Lower lobe of right lung (tissue), 2 donors: ENCODE data around the gene IGLON5. TPM values are rescaled to one million over a fixed set of nuclear protein-coding genes. Genes with fewer than 3 reads are reported as not detected.

Experiments used
- ATAC-seq, 2 donors: fragments of 200-7000 bp; cut with Tn5 transposase; one replicate each; pipeline ENCODE4 v1.9.1; 2020 to 2022; ENCODE audit warnings: mild to moderate bottlenecking in 2 of 2, moderate library complexity in 2 of 2
- DNase-seq: peaks from one replicate; pipeline ENCODE4 v3.0.0-alpha.2; 2020
- H3K27ac ChIP-seq: fragments of 200-600 bp; one replicate; pipeline ENCODE4 v1.8.0; 2022
- H3K27me3 ChIP-seq: fragments of 200-600 bp; one replicate; pipeline ENCODE4 v1.8.0; 2022; ENCODE audit warnings: low read depth
- H3K36me3 ChIP-seq: fragments of 200-600 bp; one replicate; pipeline ENCODE4 v1.8.0; 2022; ENCODE audit warnings: mild to moderate bottlenecking
- H3K4me1 ChIP-seq: fragments of 200-600 bp; one replicate; pipeline ENCODE4 v1.8.0; 2022
- H3K4me3 ChIP-seq: fragments of 200-600 bp; one replicate; pipeline ENCODE4 v1.8.0; 2022; ENCODE audit warnings: mild to moderate bottlenecking
- H3K9me3 ChIP-seq: fragments of 200-600 bp; one replicate; pipeline ENCODE4 v1.8.0; 2022
- intact Hi-C: fragments of 100-400 bp; cut with DNase I; formaldehyde crosslinking; loops from one replicate; pipeline ENCODE4 v1.11.0; 2022
- total RNA-seq: library from RNA; stranded (reverse); fragmentation: NEBNext Ultra II Directional; extraction: Animal tissue kit (Norgen Biotek cat#: 25700); gene quantifications from one replicate; pipeline ENCODE4 v1.2.1, GENCODE V29; 2021
- TF ChIP-seq, protein P1 (sequence below): fragments of 200-600 bp; IDR thresholded peaks from one replicate; pipeline ENCODE4 v1.8.0; 2022; ENCODE audit warnings: antibody characterized with exemption, mild to moderate bottlenecking
- donor health status: DM: no; HTN: yes; CAD: no; lungs with severe emphysema.

Gene IGLON5
- total RNA-seq, 1 donor from 2014 or later, result not detected

DNA sequence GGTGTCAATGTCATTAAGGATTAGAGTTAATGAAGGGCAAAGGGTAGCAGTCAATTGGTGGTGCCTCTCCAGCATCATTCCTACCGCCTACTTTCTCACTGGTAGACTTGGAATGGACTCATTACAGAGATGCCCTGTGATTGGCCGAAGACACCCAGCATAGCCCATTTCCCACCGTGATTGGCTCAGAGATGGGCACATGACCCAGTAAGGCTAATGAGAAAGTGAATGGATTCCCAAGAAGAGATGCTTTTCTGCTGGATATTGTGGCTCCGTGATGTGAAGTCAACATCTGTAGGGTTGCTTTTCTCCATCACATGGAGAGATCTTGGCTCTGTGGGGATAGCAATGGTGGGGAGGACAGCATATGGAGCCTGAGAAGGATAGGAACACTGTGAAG, 18.9 kb downstream of the IGLON5 start:
- Histone ChIP-seq H3K9me3 (no peaks in the 10 kb centered on the region), H3K4me3 (no peak overlapping the region), H3K36me3 (no peaks in the 10 kb centered on the region), H3K27ac (no peak overlapping the region), H3K4me1 (peaks cover 13% of the 10 kb centered on the region), H3K27me3 (peaks cover 38% of the 10 kb centered on the region)
- intact Hi-C loops, result no loop called here
- ATAC-seq (no peak), DNase-seq (no peak)
- TF ChIP-seq, protein P1, sequence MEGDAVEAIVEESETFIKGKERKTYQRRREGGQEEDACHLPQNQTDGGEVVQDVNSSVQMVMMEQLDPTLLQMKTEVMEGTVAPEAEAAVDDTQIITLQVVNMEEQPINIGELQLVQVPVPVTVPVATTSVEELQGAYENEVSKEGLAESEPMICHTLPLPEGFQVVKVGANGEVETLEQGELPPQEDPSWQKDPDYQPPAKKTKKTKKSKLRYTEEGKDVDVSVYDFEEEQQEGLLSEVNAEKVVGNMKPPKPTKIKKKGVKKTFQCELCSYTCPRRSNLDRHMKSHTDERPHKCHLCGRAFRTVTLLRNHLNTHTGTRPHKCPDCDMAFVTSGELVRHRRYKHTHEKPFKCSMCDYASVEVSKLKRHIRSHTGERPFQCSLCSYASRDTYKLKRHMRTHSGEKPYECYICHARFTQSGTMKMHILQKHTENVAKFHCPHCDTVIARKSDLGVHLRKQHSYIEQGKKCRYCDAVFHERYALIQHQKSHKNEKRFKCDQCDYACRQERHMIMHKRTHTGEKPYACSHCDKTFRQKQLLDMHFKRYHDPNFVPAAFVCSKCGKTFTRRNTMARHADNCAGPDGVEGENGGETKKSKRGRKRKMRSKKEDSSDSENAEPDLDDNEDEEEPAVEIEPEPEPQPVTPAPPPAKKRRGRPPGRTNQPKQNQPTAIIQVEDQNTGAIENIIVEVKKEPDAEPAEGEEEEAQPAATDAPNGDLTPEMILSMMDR, result no peak

DNA sequence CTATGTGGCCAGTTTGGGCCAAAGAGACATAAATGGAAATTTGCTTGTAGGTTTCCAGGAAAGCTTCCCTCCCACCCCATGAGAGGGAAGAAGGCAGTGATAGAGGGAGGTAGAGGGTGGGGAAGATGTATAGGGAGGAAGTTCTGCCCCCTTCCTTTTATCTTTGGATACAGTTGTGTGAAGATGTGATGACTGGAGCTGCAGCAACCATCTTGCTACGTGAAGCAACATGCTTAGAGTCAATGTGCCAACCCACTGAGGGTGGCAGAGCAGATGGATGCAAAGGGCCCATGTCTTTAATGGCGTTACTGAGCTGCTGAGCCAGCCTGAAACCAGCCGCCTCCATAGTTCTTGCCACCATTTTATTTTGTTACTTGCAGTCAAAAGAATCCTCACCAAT, 19.7 kb downstream of the IGLON5 start:
- intact Hi-C loops, result no loop called here
- ATAC-seq (no peak), DNase-seq (no peak)
- Histone ChIP-seq H3K4me3 (no peak overlapping the region), H3K27ac (no peak overlapping the region), H3K27me3 (peaks cover 32% of the 10 kb centered on the region), H3K36me3 (no peaks in the 10 kb centered on the region), H3K9me3 (no peaks in the 10 kb centered on the region), H3K4me1 (peaks cover 13% of the 10 kb centered on the region)
- TF ChIP-seq, protein P1, result no peak

DNA sequence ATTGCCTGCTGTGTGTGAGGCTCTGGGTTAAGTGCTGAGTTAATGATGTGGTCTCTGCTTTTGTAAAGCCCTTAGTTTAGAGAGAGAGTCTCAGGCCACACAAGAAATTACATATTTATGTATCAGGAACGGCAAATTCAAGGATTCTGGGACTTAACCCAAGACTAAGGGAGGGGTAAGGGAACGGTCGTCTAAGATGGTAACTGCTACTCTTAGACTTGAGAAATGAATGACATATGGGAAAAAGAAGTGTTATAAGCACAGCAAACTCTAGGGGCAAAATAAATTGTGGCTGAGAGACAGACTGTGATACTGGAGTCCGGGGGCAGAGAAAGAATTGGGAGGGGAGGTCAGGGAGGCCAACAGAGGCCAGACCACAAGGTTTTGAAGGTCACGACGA, 20.3 kb downstream of the IGLON5 start:
- peaks cover 13% of the 10 kb centered on the region for H3K4me1 ChIP-seq
- DNase-seq (no peak), ATAC-seq (no peak)
- peaks cover 27% of the 10 kb centered on the region for H3K27me3 ChIP-seq
- TF ChIP-seq, protein P1, result no peak
- no peak overlapping the region for H3K27ac ChIP-seq
- H3K36me3 ChIP-seq, result no peaks in the 10 kb centered on the region
- intact Hi-C loops, result no loop called here
- no peaks in the 10 kb centered on the region for H3K9me3 ChIP-seq
- no peak overlapping the region for H3K4me3 ChIP-seq

DNA sequence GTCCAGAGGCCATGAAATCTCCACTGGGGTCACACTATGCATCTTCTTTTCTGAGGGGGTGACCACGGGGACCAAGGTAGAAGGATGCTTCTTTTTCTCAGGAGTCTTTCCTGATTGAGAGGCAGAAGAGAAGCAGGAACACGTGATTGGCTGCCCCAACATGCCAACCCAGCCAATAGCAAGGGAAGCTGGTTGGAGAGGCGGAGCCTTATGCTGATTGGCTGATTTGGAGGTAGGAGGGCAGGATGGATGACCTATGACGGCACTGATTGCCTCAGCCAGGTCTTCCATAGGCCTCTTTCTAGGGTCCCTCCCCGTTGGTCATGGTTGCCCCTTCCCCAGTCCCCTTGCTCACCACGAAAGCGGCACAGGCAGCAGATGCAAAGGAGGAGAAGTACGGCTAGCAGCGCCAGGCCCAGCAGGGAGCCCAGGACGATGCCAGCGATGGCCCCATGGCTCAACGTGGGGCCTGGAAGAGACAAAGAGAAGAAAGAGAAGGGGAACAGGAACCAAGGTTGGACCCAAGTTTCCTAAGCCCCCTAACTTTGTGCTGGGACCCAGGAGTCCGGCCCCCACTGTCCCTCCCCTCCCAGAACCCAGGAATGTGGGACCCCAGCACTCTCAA, 22.5 kb downstream of the IGLON5 start:
- TF ChIP-seq, protein P1, result no peak
- Histone ChIP-seq H3K27me3 (peaks cover 5% of the 10 kb centered on the region), H3K4me1 (peaks cover 7% of the 10 kb centered on the region), H3K36me3 (no peaks in the 10 kb centered on the region), H3K9me3 (no peaks in the 10 kb centered on the region), H3K4me3 (no peak overlapping the region), H3K27ac (no peak overlapping the region)
- intact Hi-C loops, result no loop called here
- ATAC-seq (no peak), DNase-seq (no peak)

DNA sequence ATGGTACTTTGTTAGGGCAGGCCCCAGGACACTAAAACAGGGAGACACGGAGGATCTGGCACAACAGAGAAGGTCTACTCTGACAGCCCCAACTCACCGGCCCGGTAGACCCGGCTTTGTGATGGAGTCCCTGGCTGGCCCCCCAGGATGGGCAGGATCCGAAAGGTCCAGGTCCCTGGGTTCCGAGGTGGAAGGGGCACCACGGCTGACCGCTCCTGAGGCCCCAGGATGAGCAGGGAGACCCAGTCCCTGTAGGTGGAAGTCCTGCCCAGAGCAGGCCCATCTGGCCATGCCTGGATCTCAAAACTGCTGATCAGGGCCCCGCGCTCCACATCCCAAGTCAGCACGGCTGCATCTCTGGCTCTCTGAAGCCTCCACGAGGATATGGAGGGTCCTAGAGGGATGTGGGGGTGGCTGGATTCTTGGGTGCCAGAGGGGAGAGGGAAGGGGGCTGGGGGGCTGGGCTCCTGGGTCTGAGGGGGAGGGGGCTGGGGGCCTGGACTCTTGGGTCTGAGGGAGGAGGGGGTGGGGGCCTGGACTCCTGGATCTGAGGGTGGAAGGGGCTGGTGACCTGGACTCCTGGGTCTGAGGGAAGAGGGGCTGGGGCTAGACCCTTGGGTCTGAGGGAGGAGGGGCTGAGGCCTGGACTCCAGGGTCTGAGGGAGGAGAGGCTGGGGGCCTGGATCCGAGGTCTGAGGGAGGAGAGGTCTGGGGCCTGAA, 25.9 kb downstream of the IGLON5 start:
- TF ChIP-seq, protein P1, result no peak
- H3K27ac ChIP-seq, result no peak overlapping the region
- no peaks in the 10 kb centered on the region for H3K36me3 ChIP-seq
- DNase-seq (no peak), ATAC-seq (no peak)
- no peaks in the 10 kb centered on the region for H3K27me3 ChIP-seq
- intact Hi-C loops, result no loop called here
- H3K4me3 ChIP-seq, result no peak overlapping the region
- H3K4me1 ChIP-seq, result peaks cover 19% of the 10 kb centered on the region
- no peaks in the 10 kb centered on the region for H3K9me3 ChIP-seq
